ENCODE data around the gene GIMAP1. TPM values are rescaled to one million over a fixed set of nuclear protein-coding genes. Genes with fewer than 3 reads are reported as not detected.
A peak's percentile ranks its signal among the peaks of the same experiment; 100 is the strongest.

The GIMAP1 gene
- total RNA-seq, 2 experiments from 2014 or later = 18.1 to 19.6 TPM

- Mint-ChIP-seq H3K27me3 (peaks cover 2% of the 10 kb centered on the region), H3K36me3 (ENCODE audit: low read depth) (peaks cover 15% of the 10 kb centered on the region), H3K4me3 (peak overlapping the region; percentile 75), H3K9me3 (peaks cover 9% of the 10 kb centered on the region), H3K27ac (peak overlapping the region; percentile 96), H3K4me1 (peaks cover 66% of the 10 kb centered on the region)
- POLR2A ChIA-PET = interaction anchor here (0.5 to 2.8 kb wide), 12 partner anchors 10 to 306 kb away, joined by 3 to 11 read pairs (median 6); no protein-coding TSS in a partner anchor
- CTCF ChIA-PET = interaction anchor here (1.0 to 1.7 kb wide), 10 partner anchors 9 to 308 kb away, joined by 3 to 7 read pairs (median 5); partner anchors contain the start of gene GIMAP1
- DNase-seq = no peak
Observed at GRCh38 chr7:150754951-150755350, 38.5 kb downstream of the GIMAP1 start.

- Mint-ChIP-seq H3K27me3 (peaks cover 2% of the 10 kb centered on the region), H3K36me3 (ENCODE audit: low read depth) (peaks cover 10% of the 10 kb centered on the region), H3K9me3 (peaks cover 6% of the 10 kb centered on the region), H3K4me3 (peak overlapping the region; percentile 75), H3K27ac (peak overlapping the region; percentile 96), H3K4me1 (peaks cover 61% of the 10 kb centered on the region)
- POLR2A ChIA-PET = interaction anchor here (0.6 to 2.8 kb wide), 12 partner anchors 17 to 351 kb away, joined by 3 to 11 read pairs (median 6); partner anchors contain the start of gene GIMAP7
- CTCF ChIA-PET = interaction anchor here (0.6 to 1.7 kb wide), 14 partner anchors 10 to 432 kb away, joined by 3 to 7 read pairs (median 4); partner anchors contain the start of genes ACTR3C, GIMAP1 and LRRC61
- peak; percentile 87 for DNase-seq
Observed at GRCh38 chr7:150755473-150756099, 39.2 kb downstream of the GIMAP1 start.

GRCh38 chr7:150756166-150756565 is 39.8 kb downstream of the GIMAP1 start:
- Mint-ChIP-seq H3K4me3 (peak overlapping the region; percentile 75), H3K27me3 (peaks cover 2% of the 10 kb centered on the region), H3K4me1 (peaks cover 57% of the 10 kb centered on the region), H3K9me3 (peaks cover 3% of the 10 kb centered on the region), H3K36me3 (ENCODE audit: low read depth) (peaks cover 8% of the 10 kb centered on the region), H3K27ac (peak overlapping the region; percentile 96)
- ChIA-PET POLR2A (interaction anchor here (0.6 to 2.8 kb wide), 9 partner anchors 18 to 352 kb away, joined by 3 to 11 read pairs (median 4); partner anchors contain the start of gene GIMAP7), CTCF (interaction anchor here (0.8 to 1.7 kb wide), 10 partner anchors 11 to 307 kb away, joined by 3 to 7 read pairs (median 4); partner anchors contain the start of gene GIMAP1)
- no peak for DNase-seq

GRCh38 chr7:150756858-150757257 is 40.4 kb downstream of the GIMAP1 start:
- CTCF ChIA-PET = interaction anchor here (0.7 to 1.6 kb wide), 7 partner anchors 20 to 395 kb away, joined by 3 to 5 read pairs (median 3); no protein-coding TSS in a partner anchor
- Mint-ChIP-seq H3K27me3 (peaks cover 2% of the 10 kb centered on the region), H3K4me1 (peaks cover 54% of the 10 kb centered on the region)

GRCh38 chr7:150759479-150759878 is 43.1 kb downstream of the GIMAP1 start:
- POLR2A ChIA-PET = no interaction called here

More at GRCh38 chr7:150756858-150757257, 40.4 kb downstream of the GIMAP1 start:
- H3K27ac Mint-ChIP-seq = peak overlapping the region; percentile 96
- POLR2A ChIA-PET = interaction anchor here (0.7 kb wide), 1 partner anchor 16 kb away, joined by 4 read pairs; no protein-coding TSS in a partner anchor
- peak overlapping the region; percentile 75 for H3K4me3 Mint-ChIP-seq
- H3K9me3 Mint-ChIP-seq = peaks cover 9% of the 10 kb centered on the region
- DNase-seq = peak; percentile 66
- H3K36me3 Mint-ChIP-seq (ENCODE audit: low read depth) = peaks cover 9% of the 10 kb centered on the region

GRCh38 chr7:150766334-150766709 is 49.9 kb downstream of the GIMAP1 start:
- DNase-seq = no peak
- H3K36me3 Mint-ChIP-seq (ENCODE audit: low read depth) = peaks cover 3% of the 10 kb centered on the region
- H3K9me3 Mint-ChIP-seq = peaks cover 6% of the 10 kb centered on the region
- no peaks in the 10 kb centered on the region for H3K4me1 Mint-ChIP-seq
- POLR2A ChIA-PET = no interaction called here
- no peaks in the 10 kb centered on the region for H3K27me3 Mint-ChIP-seq
- no peak overlapping the region for H3K27ac Mint-ChIP-seq
- CTCF ChIA-PET = interaction anchor here (0.6 kb wide), 1 partner anchor 10 kb away, joined by 3 read pairs; no protein-coding TSS in a partner anchor
- H3K4me3 Mint-ChIP-seq = no peak overlapping the region

More at GRCh38 chr7:150759479-150759878, 43.1 kb downstream of the GIMAP1 start:
- CTCF ChIA-PET = interaction anchor here (0.7 to 1.0 kb wide), 2 partner anchors 19 to 315 kb away, joined by 3 read pairs; no protein-coding TSS in a partner anchor
- peaks cover 32% of the 10 kb centered on the region for H3K4me1 Mint-ChIP-seq
- no peak overlapping the region for H3K4me3 Mint-ChIP-seq
- peaks cover 10% of the 10 kb centered on the region for H3K9me3 Mint-ChIP-seq
- peaks cover 6% of the 10 kb centered on the region for H3K36me3 Mint-ChIP-seq (ENCODE audit: low read depth)
- DNase-seq = no peak
- H3K27me3 Mint-ChIP-seq = peaks cover 2% of the 10 kb centered on the region
- H3K27ac Mint-ChIP-seq = no peak overlapping the region

GRCh38 chr7:150769768-150770167 is 53.4 kb downstream of the GIMAP1 start:
- Mint-ChIP-seq H3K4me1 (no peaks in the 10 kb centered on the region), H3K27ac (no peak overlapping the region), H3K9me3 (peaks cover 4% of the 10 kb centered on the region), H3K27me3 (peaks cover 2% of the 10 kb centered on the region), H3K4me3 (no peak overlapping the region), H3K36me3 (ENCODE audit: low read depth) (peaks cover 3% of the 10 kb centered on the region)
- no peak for DNase-seq
- CTCF ChIA-PET = interaction anchor here (0.6 kb wide), 3 partner anchors 10 to 487 kb away, joined by 4 to 5 read pairs (median 4); no protein-coding TSS in a partner anchor
- POLR2A ChIA-PET = no interaction called here

Other genes starting within 250 kb of the GIMAP1 start
- 100 to 1,000 TPM; 239 to 244 TPM for gene GIMAP7, start 201.7 kb upstream of the GIMAP1 start, total RNA-seq
- gene GIMAP4, start 149.2 kb upstream of the GIMAP1 start, total RNA-seq = 100 to 1,000 TPM; 311 to 335 TPM
- 100 to 1,000 TPM; 105 to 109 TPM for gene GIMAP6, start 84.2 kb upstream of the GIMAP1 start, total RNA-seq
- 100 to 1,000 TPM in 1 of 2 experiments, 10 to 100 TPM in 1; 97.7 to 102 TPM for gene GIMAP2, start 30.9 kb upstream of the GIMAP1 start, total RNA-seq
- gene GIMAP5, start 20.8 kb downstream of the GIMAP1 start, total RNA-seq = 100 to 1,000 TPM; 111 to 149 TPM
- not detected for gene TMEM176B, start 83.8 kb downstream of the GIMAP1 start, total RNA-seq
- not detected for gene TMEM176A, start 84.2 kb downstream of the GIMAP1 start, total RNA-seq
- gene AOC1, start 135.9 kb downstream of the GIMAP1 start, total RNA-seq = not detected

Data from activated CD4-positive, alpha-beta T cell treated with anti-CD3 and anti-CD28 coated beads, Interleukin-2, amount 10 ng/mL, durations not matched to agents 7 days and 5 days (primary cell).